ENCODE data around the gene CXXC5.

Gene CXXC5

DNA sequence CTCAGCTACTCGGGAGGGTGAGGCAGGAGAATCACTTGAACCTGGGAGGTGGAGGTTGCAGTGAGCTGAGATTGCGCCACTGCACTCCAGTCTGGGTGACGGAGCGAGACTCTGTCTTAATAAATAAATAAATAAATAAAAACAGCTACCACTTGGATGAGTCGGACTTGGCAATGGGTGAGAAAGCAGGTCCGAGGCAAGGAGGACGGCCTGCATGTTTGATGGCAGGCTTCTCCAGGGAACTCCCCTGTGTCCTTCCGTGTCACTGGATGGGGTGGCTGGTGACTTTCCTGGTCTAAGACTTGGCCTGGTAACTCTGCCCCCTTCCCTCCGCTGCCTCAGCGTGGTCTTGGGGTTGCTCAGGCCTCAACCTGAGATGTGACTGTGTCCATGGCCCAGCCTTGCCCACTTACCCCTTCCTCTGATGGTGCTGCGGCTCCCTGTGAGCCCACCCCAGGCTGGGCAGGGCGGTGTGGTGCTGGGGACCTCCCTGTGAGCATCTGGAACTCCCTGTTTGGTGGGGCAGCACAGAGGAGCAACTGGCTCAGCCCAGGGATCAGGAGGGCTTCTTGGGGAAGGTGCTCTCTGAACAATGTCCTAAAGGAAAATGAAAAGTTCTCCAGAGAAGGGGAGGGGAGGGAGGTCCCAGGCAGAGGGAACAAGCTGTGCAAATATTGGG, 85.0 kb downstream of the CXXC5 start:
- Mint-ChIP-seq H3K36me3 (ENCODE audit: low read depth) (no peaks in the 10 kb centered on the region), H3K4me1 (no peaks in the 10 kb centered on the region), H3K27me3 (ENCODE audit: low read depth) (peaks cover 4% of the 10 kb centered on the region), H3K27ac (peak overlapping the region in 2 of 3 experiments; percentile 72), H3K4me3 (no peak overlapping the region), H3K9me3 (no peaks in the 10 kb centered on the region)
- no peak for TF ChIP-seq CTCF (IDR thresholded peaks at IDR 0.05; ENCODE audit: unreplicated experiment in 3 of 3)
